WERI-Rb-1 (cell line): ENCODE results near the gene DNAAF5.
A peak's percentile ranks its signal among the peaks of the same experiment; 100 is the strongest.

Experiments used
- DNase-seq: peaks from one replicate; pipeline ENCODE4 v3.0.0-alpha.2; 2020
- H3K27ac ChIP-seq: fragments of 250-450 bp; sonication (Bioruptor Pico); 2 replicates; pipeline ENCODE4 v1.5.1; 2020; ENCODE audit warnings: mild to moderate bottlenecking, moderate library complexity
- H3K27me3 ChIP-seq: fragments of 250-450 bp; sonication (Bioruptor Pico); 2 replicates; pipeline ENCODE4 v1.5.1; 2021; ENCODE audit warnings: mild to moderate bottlenecking, low read depth, moderate library complexity; ENCODE audit not compliant: insufficient read depth, severe bottlenecking
- H3K36me3 ChIP-seq: fragments of 250-450 bp; sonication (Bioruptor Pico); 2 replicates; pipeline ENCODE4 v1.5.1; 2020; ENCODE audit warnings: mild to moderate bottlenecking, moderate library complexity
- H3K4me3 ChIP-seq: 2 replicates; pipeline ENCODE4 v1.5.1; 2011; ENCODE audit warnings: low read depth, mild to moderate bottlenecking, control low read depth, low read length
- H3K9me3 ChIP-seq: fragments of 250-450 bp; sonication (Bioruptor Pico); 2 replicates; pipeline ENCODE4 v1.5.1; 2021; ENCODE audit warnings: mild to moderate bottlenecking, moderate library complexity; ENCODE audit not compliant: severe bottlenecking
- CTCF ChIP-seq: IDR thresholded peaks from 2 replicates; pipeline ENCODE4 v1.5.1; 2011; ENCODE audit warnings: low read depth, mild to moderate bottlenecking, control low read depth, inconsistent platforms, low read length

Gene DNAAF5

GRCh38 chr7:825386-825785 lies 98.9 kb downstream of the DNAAF5 start:
- Histone ChIP-seq H3K27ac (no peak overlapping the region), H3K36me3 (peaks cover 22% of the 10 kb centered on the region), H3K4me3 (no peak overlapping the region), H3K9me3 (no peaks in the 10 kb centered on the region), H3K27me3 (no peaks in the 10 kb centered on the region)
- no peak for TF ChIP-seq CTCF
- DNase-seq = no peak

- Histone ChIP-seq H3K4me3 (peak overlapping the region; percentile 27), H3K9me3 (no peaks in the 10 kb centered on the region), H3K27ac (peak overlapping the region; percentile 86), H3K36me3 (peaks cover 16% of the 10 kb centered on the region), H3K27me3 (no peaks in the 10 kb centered on the region)
- no peak for TF ChIP-seq CTCF
- DNase-seq = peak; percentile 57
Observed at GRCh38 chr7:826230-826917, 99.9 kb downstream of the DNAAF5 start.

- H3K9me3 ChIP-seq = no peaks in the 10 kb centered on the region
- no peaks in the 10 kb centered on the region for H3K27me3 ChIP-seq
- H3K27ac ChIP-seq = no peak overlapping the region
- H3K4me3 ChIP-seq = no peak overlapping the region
- peaks cover 23% of the 10 kb centered on the region for H3K36me3 ChIP-seq
- TF ChIP-seq CTCF = no peak
- no peak for DNase-seq
Observed at GRCh38 chr7:828793-829561, 102.5 kb downstream of the DNAAF5 start.

- Histone ChIP-seq H3K27ac (no peak overlapping the region), H3K27me3 (no peaks in the 10 kb centered on the region), H3K9me3 (no peaks in the 10 kb centered on the region), H3K4me3 (no peak overlapping the region), H3K36me3 (peaks cover 28% of the 10 kb centered on the region)
- DNase-seq = no peak
- no peak for TF ChIP-seq CTCF
Observed at GRCh38 chr7:830069-830468, 103.6 kb downstream of the DNAAF5 start.

GRCh38 chr7:831596-832166 lies 105.2 kb downstream of the DNAAF5 start:
- DNase-seq = no peak
- no peak overlapping the region for H3K27ac ChIP-seq
- no peak for TF ChIP-seq CTCF
- H3K4me3 ChIP-seq = no peak overlapping the region
- H3K27me3 ChIP-seq = no peaks in the 10 kb centered on the region
- peaks cover 29% of the 10 kb centered on the region for H3K36me3 ChIP-seq
- H3K9me3 ChIP-seq = no peaks in the 10 kb centered on the region
